ENCODE data around the gene XAF1.
"Not testable (repeated sequence)": the region's sequence is repeated elsewhere in the genome, so short reads cannot be mapped to it uniquely, and the experiment has no call there.

Gene XAF1

GRCh38 chr17:6812295-6812694 lies 56.4 kb downstream of the XAF1 start:
- no peak for DNase-seq

DNA sequence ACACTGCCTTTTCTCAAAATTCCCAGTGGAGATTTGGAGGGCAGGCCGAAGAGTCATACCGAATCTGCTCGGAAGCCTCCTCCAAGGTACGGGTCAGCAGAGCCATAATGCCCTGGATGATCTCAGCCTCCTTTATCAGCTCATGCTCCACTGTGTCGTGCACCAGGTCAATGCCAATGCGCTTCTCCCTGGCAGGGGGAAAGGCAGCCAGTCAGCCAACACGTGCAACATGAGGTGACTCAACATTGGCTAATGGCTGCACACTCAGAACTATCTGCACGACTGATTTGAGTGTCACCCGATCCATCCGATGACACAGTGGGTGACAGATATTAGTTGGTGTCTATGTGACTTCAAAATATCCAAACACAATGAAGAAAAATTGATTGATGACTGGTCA lies 59.9 kb downstream of the XAF1 start:
- DNase-seq: no peak

DNA sequence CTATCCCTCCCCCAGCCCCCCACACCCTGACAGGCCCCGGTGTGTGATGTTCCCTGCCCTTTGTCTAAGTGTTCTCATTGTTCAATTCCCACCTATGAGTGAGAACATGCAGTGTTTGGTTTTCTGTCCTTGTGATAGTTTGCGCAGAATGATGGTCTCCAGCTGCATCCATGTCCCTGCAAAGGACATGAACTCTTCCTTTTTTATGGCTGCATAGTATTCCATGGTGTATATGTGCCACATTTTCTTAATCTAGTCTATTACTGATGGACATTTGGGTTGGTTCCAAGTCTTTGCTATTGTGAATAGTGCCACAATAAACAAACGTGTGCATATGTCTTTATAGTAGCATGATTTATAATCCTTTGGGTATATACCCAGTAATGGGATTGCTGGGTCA lies 60.5 kb downstream of the XAF1 start:
- not testable (repeated sequence) for DNase-seq

DNA sequence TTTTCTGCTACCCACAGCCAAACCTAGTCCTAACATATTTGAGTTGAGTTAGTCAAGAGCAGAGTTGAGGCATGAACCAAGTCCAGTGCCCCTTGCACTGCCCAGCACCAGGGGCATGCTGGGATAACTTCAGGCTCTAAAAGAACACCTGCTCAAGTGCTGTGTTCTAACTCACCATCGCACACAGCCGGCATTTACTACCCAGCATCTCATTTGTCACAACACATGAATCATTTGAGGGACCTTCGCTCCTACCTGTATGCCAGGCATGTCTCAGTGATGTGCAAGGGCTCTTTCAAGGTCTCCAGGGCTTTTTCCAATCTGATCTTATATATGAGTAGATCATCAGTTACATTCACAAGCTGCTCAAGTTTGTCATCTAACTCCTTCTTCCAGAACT lies 63.1 kb downstream of the XAF1 start:
- DNase-seq: no peak

- DNase-seq: no peak
Measured at GRCh38 chr17:6823011-6823442, 67.2 kb downstream of the XAF1 start.
